Peyer's patch (tissue), 4 donors: ENCODE measurements around the gene AJAP1.

ENCODE experiments used
- CTCF ChIP-seq, 6 experiments: fragments of 450-650 bp in 4 of 6; fragments of 200-600 bp in 2 of 6; sonication (generic) in 1 of 6; IDR thresholded peaks; one replicate each; pipeline ENCODE4 v1.5.1; 2017 to 2019; ENCODE audit warnings: antibody characterized with exemption in 6 of 6, mild to moderate bottlenecking in 3 of 6, moderate library complexity in 1 of 6
- POLR2A ChIP-seq, 2 donors: fragments of 450-650 bp; IDR thresholded peaks; one replicate each; pipeline ENCODE4 v1.5.1; 2017; ENCODE audit warnings: antibody characterized with exemption in 2 of 2, mild to moderate bottlenecking in 2 of 2, moderate library complexity in 2 of 2

- TF ChIP-seq CTCF (IDR thresholded peaks at IDR 0.05) (peak in 2 of 6 experiments; percentile 5 to 17), POLR2A (IDR thresholded peaks at IDR 0.05) (no peak)
Observed at GRCh38 chr1:4778056-4778455, 123.6 kb downstream of the AJAP1 start.
